ENCODE data around the gene TRAPPC10. TPM values are rescaled to one million over a fixed set of nuclear protein-coding genes. Genes with fewer than 3 reads are reported as not detected.

The TRAPPC10 gene
- total and polyA plus RNA-seq, 2 of the 8 experiments (the other 6 are each of a cell fraction or from before 2014, with no cell fraction given) = 18.5 to 29.8 TPM

- Histone ChIP-seq H3K23ac (ENCODE audit: insufficient read length) (no peak overlapping the region), H2AFZ (ENCODE audit: low read length) (no peak overlapping the region), H2AK5ac (ENCODE audit: low read depth, low read length) (no peak overlapping the region), H3K18ac (ENCODE audit: extremely low read depth, low read length) (no peak overlapping the region), H3K79me2 (ENCODE audit: control insufficient read depth in 1 of 2, insufficient read depth in 2 of 2, low read length in 2 of 2) (peaks cover 20 to 26% of the 10 kb centered on the region in 2 experiments), H3K9ac (replicated peaks in 1 of 4; ENCODE audit: extremely low read depth in 1 of 4, low read depth in 3 of 4, low read length in 3 of 4) (no peak overlapping the region; a peak in 1 of 7 replicates), H4K91ac (replicated peaks; ENCODE audit: insufficient read length, low read length) (no peak overlapping the region), H4K5ac (ENCODE audit: insufficient read length, low read depth, low read length) (no peak overlapping the region), H2BK12ac (ENCODE audit: low read depth, low read length) (no peak overlapping the region), H2BK120ac (replicated peaks; ENCODE audit: low read depth, low read length) (no peak overlapping the region), H3K23me2 (ENCODE audit: low read depth, low read length) (peaks cover 4% of the 10 kb centered on the region; the same call in 1 of the 2 replicates), H4K8ac (ENCODE audit: extremely low read depth, insufficient read depth, low read length) (no peak overlapping the region), H3K56ac (replicated peaks; ENCODE audit: insufficient read length, low read depth, low read length) (no peak overlapping the region), H3K27ac (ENCODE audit: low read depth, low read length) (no peak overlapping the region), H3K27me3 (replicated peaks in 1 of 4; ENCODE audit: control insufficient read depth in 3 of 4, extremely low read depth in 1 of 4, insufficient read depth in 3 of 4, low read length in 3 of 4) (no peaks in the 10 kb centered on the region), H2BK5ac (ENCODE audit: low read depth, low read length) (no peak overlapping the region), H4K20me1 (replicated peaks in 1 of 2; ENCODE audit: control insufficient read depth in 1 of 2, insufficient read depth in 2 of 2, low read length in 2 of 2) (peaks cover 7 to 9% of the 10 kb centered on the region in 2 experiments), H2BK20ac (ENCODE audit: low read length) (no peak overlapping the region), H3K4me1 (replicated peaks in 1 of 4; ENCODE audit: control insufficient read depth in 3 of 4, insufficient read depth in 4 of 4, low read length in 3 of 4) (peaks cover 4 to 12% (median 8%) of the 10 kb centered on the region in 4 experiments; a peak in 5 of 7 replicates), H3K9me3 (ENCODE audit: insufficient read depth in 2 of 2, low read depth in 1 of 2, low read length in 1 of 2) (no peaks in the 10 kb centered on the region), H3K14ac (ENCODE audit: insufficient read length) (no peak overlapping the region), H3K4me2 (ENCODE audit: insufficient read depth in 1 of 2, low read depth in 2 of 2, low read length in 2 of 2) (peak overlapping the region; percentile 19 to 34; a peak in 2 of 4 replicates), H2BK15ac (ENCODE audit: low read length) (no peak overlapping the region), H3K79me1 (ENCODE audit: low read depth, low read length) (peaks cover 4% of the 10 kb centered on the region), H3K4me3 (ENCODE audit: extremely low read depth in 1 of 4, insufficient read depth in 2 of 4, low read depth in 3 of 4, low read length in 4 of 4) (no peak overlapping the region; a peak in 1 of 8 replicates), H3K36me3 (ENCODE audit: control insufficient read depth in 2 of 4, insufficient read depth in 4 of 4, low read length in 3 of 4) (no peaks in the 10 kb centered on the region), H3K4ac (replicated peaks; ENCODE audit: insufficient read length, low read depth, low read length) (no peak overlapping the region)
- ChIA-PET POLR2A (ENCODE audit: partially characterized antibody) (interaction anchor here (1.0 to 1.5 kb wide), 2 partner anchors 12 to 30 kb away, joined by 3 read pairs; no protein-coding TSS in a partner anchor), CTCF (ENCODE audit: partially characterized antibody) (interaction anchor here (1.2 kb wide), 2 partner anchors 9 to 34 kb away, joined by 4 read pairs; no protein-coding TSS in a partner anchor)
- WGBS, 2 experiments (ENCODE audit: extremely low coverage in 1 of 2, insufficient coverage in 1 of 2, insufficient read length in 1 of 2, insufficient replicate concordance in 2 of 2, low coverage in 1 of 2, low lambda C conversion rate in 2 of 2, missing lambda C conversion rate in 1 of 2) = 45% methylated on average over 9 of the region's 9 CpGs; no CpG with 5 or more reads in 1 of the 2 experiments
- DNase-seq (ENCODE audit: low read depth in 1 of 2, low spot score in 2 of 2) (peak in 1 of 2 experiments; percentile 62), FAIRE-seq (no peak)
- TF ChIP-seq E2F6 (IDR thresholded peaks at IDR 0.05) (no peak), EGR1 (IDR thresholded peaks at IDR 0.05; ENCODE audit: borderline replicate concordance, low read depth, low read length) (no peak), CBX8 (IDR thresholded peaks at IDR 0.05; ENCODE audit: borderline replicate concordance, low read depth, low read length) (no peak), BACH1 (IDR thresholded peaks at IDR 0.05; ENCODE audit: low read length) (no peak), CHD1 (IDR thresholded peaks at IDR 0.05; ENCODE audit: low read depth, low read length) (no peak), ATF2 (IDR thresholded peaks at IDR 0.05; ENCODE audit: low read length) (no peak), TAF1 (IDR thresholded peaks at IDR 0.05; ENCODE audit: low read depth, low read length) (no peak), SIX5 (IDR thresholded peaks at IDR 0.05; ENCODE audit: low read depth, low read length) (no peak), CBX5 (IDR thresholded peaks at IDR 0.05; ENCODE audit: low read depth, low read length) (no peak)
Observed at GRCh38 chr21:44010429-44010828, 1.7 kb upstream of the TRAPPC10 start.
